Astrocyte of the hippocampus (primary cell): ENCODE data around the gene SPATA31C1.
"Not testable (repeated sequence)": the region's sequence is repeated elsewhere in the genome, so short reads cannot be mapped to it uniquely, and the experiment has no call there.

Source experiments
- DNase-seq: peaks from one replicate; pipeline ENCODE4 v3.0.0; 2011; ENCODE audit warnings: low read depth, low spot score

Gene SPATA31C1

GRCh38 chr9:87937918-87938317 is 20.2 kb downstream of the SPATA31C1 start:
- not testable (repeated sequence) for DNase-seq

GRCh38 chr9:87938336-87938735 is 20.6 kb downstream of the SPATA31C1 start:
- DNase-seq: not testable (repeated sequence)

GRCh38 chr9:87939096-87939495 is 21.3 kb downstream of the SPATA31C1 start:
- DNase-seq: not testable (repeated sequence)

GRCh38 chr9:87944096-87944495 is 26.3 kb downstream of the SPATA31C1 start:
- no peak for DNase-seq

- DNase-seq: no peak
Observed at GRCh38 chr9:87944682-87945081, 26.9 kb downstream of the SPATA31C1 start.

- DNase-seq: no peak
Observed at GRCh38 chr9:87950296-87950695, 32.5 kb downstream of the SPATA31C1 start.

GRCh38 chr9:87950765-87951488 is 33.2 kb downstream of the SPATA31C1 start:
- DNase-seq: peak; percentile 44

- no peak for DNase-seq
Observed at GRCh38 chr9:87954230-87954629, 36.5 kb downstream of the SPATA31C1 start.

GRCh38 chr9:87957839-87958238 is 40.1 kb downstream of the SPATA31C1 start:
- no peak for DNase-seq

GRCh38 chr9:87958591-87958990 is 40.8 kb downstream of the SPATA31C1 start:
- DNase-seq: no peak

- peak; percentile 49 for DNase-seq
Observed at GRCh38 chr9:87959916-87960581, 42.3 kb downstream of the SPATA31C1 start.

GRCh38 chr9:87963770-87964169 is 46.0 kb downstream of the SPATA31C1 start:
- no peak for DNase-seq

GRCh38 chr9:87964826-87965225 is 47.1 kb downstream of the SPATA31C1 start:
- no peak for DNase-seq

GRCh38 chr9:87968155-87968554 is 50.4 kb downstream of the SPATA31C1 start:
- DNase-seq: no peak

- DNase-seq: no peak
Observed at GRCh38 chr9:87970602-87971001, 52.8 kb downstream of the SPATA31C1 start.

- no peak for DNase-seq
Observed at GRCh38 chr9:87973122-87973521, 55.4 kb downstream of the SPATA31C1 start.
